Testis (tissue), 2 donors: ENCODE results near the gene ARL3.

Experiments used
- CTCF ChIP-seq, 3 experiments: fragments of 450-650 bp in 2 of 3; fragments of 200-600 bp in 1 of 3; sonication (generic) in 1 of 3; IDR thresholded peaks; one replicate each; pipeline ENCODE4 v1.5.1; 2016 to 2019; ENCODE audit warnings: antibody characterized with exemption in 3 of 3, mild to moderate bottlenecking in 2 of 3, moderate library complexity in 1 of 3
- POLR2A ChIP-seq: fragments of 450-650 bp; IDR thresholded peaks from one replicate; pipeline ENCODE4 v1.6.1; 2017; ENCODE audit warnings: antibody characterized with exemption, mild to moderate bottlenecking, moderate library complexity

GRCh38 chr10:102646610-102647442, 67.4 kb downstream of the ARL3 start:
- no peak for TF ChIP-seq POLR2A
- no peak for TF ChIP-seq CTCF (IDR thresholded peaks at IDR 0.05)
